Fibroblast of mammary gland (primary cell): ENCODE data around the gene CDK19.
"Not testable (repeated sequence)": the region's sequence is repeated elsewhere in the genome, so short reads cannot be mapped to it uniquely, and the experiment has no call there.

Experiments used
- DNase-seq: peaks from one replicate; pipeline ENCODE4 v3.0.0-alpha.2; 2010; ENCODE audit warnings: low read depth
- H3K4me3 ChIP-seq: 2 replicates; pipeline ENCODE4 v1.5.1; 2011; ENCODE audit warnings: low read depth, mild to moderate bottlenecking, low read length, moderate library complexity; ENCODE audit not compliant: control insufficient read depth
- CTCF ChIP-seq: conservative IDR thresholded peaks from 2 replicates; pipeline ENCODE4 v1.5.1; 2011; ENCODE audit warnings: low read depth, low read length, inconsistent platforms; ENCODE audit not compliant: control insufficient read depth, insufficient read depth

Gene CDK19

GRCh38 chr6:110853754-110854477 is 38.6 kb upstream of the CDK19 start:
- no peak for TF ChIP-seq CTCF
- H3K4me3 ChIP-seq, result no peak overlapping the region
- no peak for DNase-seq

GRCh38 chr6:110852773-110853172 is 37.5 kb upstream of the CDK19 start:
- DNase-seq, result peak; percentile 11
- H3K4me3 ChIP-seq, result no peak overlapping the region
- no peak for TF ChIP-seq CTCF

GRCh38 chr6:110849781-110850180 is 34.5 kb upstream of the CDK19 start:
- TF ChIP-seq CTCF, result no peak
- H3K4me3 ChIP-seq, result no peak overlapping the region
- DNase-seq, result no peak

- no peak for TF ChIP-seq CTCF
- no peak overlapping the region for H3K4me3 ChIP-seq
- DNase-seq, result no peak
Measured at GRCh38 chr6:110841266-110841665, 26.0 kb upstream of the CDK19 start.

GRCh38 chr6:110835751-110836150 is 20.5 kb upstream of the CDK19 start:
- not testable (repeated sequence) for H3K4me3 ChIP-seq, DNase-seq

GRCh38 chr6:110833831-110834230 is 18.6 kb upstream of the CDK19 start:
- H3K4me3 ChIP-seq, result no peak overlapping the region
- TF ChIP-seq CTCF, result no peak
- DNase-seq, result no peak

- no peak overlapping the region for H3K4me3 ChIP-seq
- DNase-seq, result no peak
- no peak for TF ChIP-seq CTCF
Measured at GRCh38 chr6:110831405-110831804, 16.1 kb upstream of the CDK19 start.
